Lung (tissue), 12 donors: ENCODE measurements around the gene GALR3. TPM values are rescaled to one million over a fixed set of nuclear protein-coding genes. Genes with fewer than 3 reads are reported as not detected.

Experiments
- ATAC-seq: fragments of 200-7000 bp; cut with Tn5 transposase; one replicate; pipeline ENCODE4 v1.9.1; 2020; ENCODE audit warnings: moderate number of reproducible peaks; ENCODE audit not compliant: insufficient read depth, low FRiP score
- DNase-seq, 3 donors: peaks; one replicate each; pipeline ENCODE4 v3.0.0-alpha.2; 2013 to 2017
- H3K27ac ChIP-seq, 2 donors: one replicate each; pipeline ENCODE4 v1.5.1; 2013; ENCODE audit warnings: mild to moderate bottlenecking in 2 of 2, moderate library complexity in 2 of 2, control low read depth in 1 of 2, inconsistent platforms in 1 of 2, low read depth in 1 of 2, low read length in 1 of 2
- H3K27me3 ChIP-seq, 3 donors: one replicate each; pipeline ENCODE4 v1.5.1; 2013; ENCODE audit warnings: low read length in 2 of 3; ENCODE audit not compliant: control insufficient read depth in 3 of 3, insufficient read depth in 3 of 3
- H3K36me3 ChIP-seq, 4 donors: one replicate each; pipeline ENCODE4 v1.5.1; 2013; ENCODE audit warnings: low read length in 4 of 4, mild to moderate bottlenecking in 1 of 4, moderate library complexity in 1 of 4; ENCODE audit not compliant: control insufficient read depth in 4 of 4, insufficient read depth in 4 of 4
- H3K4me1 ChIP-seq, 5 donors: one replicate each; pipeline ENCODE4 v1.5.1; 2013; ENCODE audit warnings: low read length in 5 of 5, mild to moderate bottlenecking in 2 of 5, moderate library complexity in 1 of 5; ENCODE audit not compliant: control insufficient read depth in 5 of 5, insufficient read depth in 5 of 5
- H3K4me3 ChIP-seq: one replicate; pipeline ENCODE4 v1.5.1; 2013; ENCODE audit warnings: mild to moderate bottlenecking, control low read depth, moderate library complexity
- H3K9ac ChIP-seq, 2 donors: one replicate each; pipeline ENCODE4 v1.5.1; 2013; ENCODE audit warnings: low read length in 2 of 2, control low read depth in 1 of 2; ENCODE audit not compliant: insufficient read depth in 1 of 2
- H3K9me3 ChIP-seq, 4 donors: one replicate each; pipeline ENCODE4 v1.5.1; 2013; ENCODE audit warnings: low read length in 3 of 4, mild to moderate bottlenecking in 1 of 4, moderate library complexity in 1 of 4; ENCODE audit not compliant: control insufficient read depth in 4 of 4, insufficient read depth in 3 of 4
- whole genome bisulfite sequencing, 2 donors: extraction: QIAGEN DNeasy Blood & Tissue Kit; methylation state at CpG; one replicate each; pipeline ENCODE4 v1.1.7; 2013; 5-methylcytosine and 5-hydroxymethylcytosine counted together
- polyA plus RNA-seq, 2 donors: library from polyadenylated mRNA; stranded (reverse); fragments of 200-250 nt; gene quantifications; one replicate each; pipeline ENCODE4 v1.2.1, GENCODE V29; 2013
- total RNA-seq, 2 donors: library from RNA; depleted of rRNA in 1 of 2; stranded (reverse); fragments of >200 nt in 1 of 2; gene quantifications; one replicate each; pipeline ENCODE4 v1.2.1, GENCODE V29; 2014 to 2021
- TF ChIP-seq, protein P1 (sequence below): IDR thresholded peaks from 2 replicates; pipeline ENCODE4 v1.5.1; 2012; ENCODE audit warnings: mild to moderate bottlenecking; ENCODE audit errors: control extremely low read depth, extremely low read depth
- donor health status: control.
- donor health status: control.
- donor health status: Bipolar disorder and iron deficiency.
- donor health status: healthy.
- donor health status: DM: yes; HTN: yes; CAD: no.

GALR3 gene
- total and polyA plus RNA-seq, 4 donors, result not detected

DNA sequence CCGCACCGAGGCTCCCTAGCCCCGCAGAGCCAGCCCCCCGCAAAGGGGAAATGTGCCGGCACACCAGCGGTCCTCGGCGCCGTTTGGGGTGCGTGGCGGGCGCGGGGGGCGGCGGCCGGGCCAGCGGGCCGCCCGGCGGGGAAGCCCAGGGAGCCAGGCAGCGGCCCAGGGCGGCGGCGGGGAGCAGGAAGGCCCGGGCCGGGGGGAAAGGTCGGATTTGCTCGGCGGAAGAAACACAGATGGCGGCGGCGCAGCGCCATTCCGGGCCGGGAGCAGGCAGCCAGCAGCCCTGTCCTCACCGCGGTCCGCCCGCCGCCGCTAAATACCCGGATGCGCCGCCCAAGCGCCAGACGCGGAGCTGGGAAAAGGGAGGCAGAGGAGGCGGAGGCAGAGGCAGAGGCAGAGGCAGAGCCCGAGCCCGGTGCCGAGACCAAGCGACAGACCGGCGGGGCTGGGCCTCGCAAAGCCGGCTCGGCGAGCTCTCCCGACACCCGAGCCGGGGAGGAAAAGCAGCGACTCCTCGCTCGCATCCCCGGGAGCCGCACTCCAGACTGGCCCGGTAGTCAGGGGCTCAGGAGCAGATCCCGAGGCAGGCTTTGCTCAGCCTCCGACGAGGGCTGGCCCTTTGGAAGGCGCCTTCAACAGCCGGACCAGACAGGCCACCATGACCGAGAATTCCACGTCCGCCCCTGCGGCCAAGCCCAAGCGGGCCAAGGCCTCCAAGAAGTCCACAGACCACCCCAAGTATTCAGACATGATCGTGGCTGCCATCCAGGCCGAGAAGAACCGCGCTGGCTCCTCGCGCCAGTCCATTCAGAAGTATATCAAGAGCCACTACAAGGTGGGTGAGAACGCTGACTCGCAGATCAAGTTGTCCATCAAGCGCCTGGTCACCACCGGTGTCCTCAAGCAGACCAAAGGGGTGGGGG, 18.0 kb upstream of the GALR3 start:
- peak overlapping the region; percentile 90 to 95 for H3K27ac ChIP-seq
- no peaks in the 10 kb centered on the region for H3K9me3 ChIP-seq
- DNase-seq (peak; percentile 91 to 96 (median 94)), ATAC-seq (peak; percentile 48)
- TF ChIP-seq, protein P1, sequence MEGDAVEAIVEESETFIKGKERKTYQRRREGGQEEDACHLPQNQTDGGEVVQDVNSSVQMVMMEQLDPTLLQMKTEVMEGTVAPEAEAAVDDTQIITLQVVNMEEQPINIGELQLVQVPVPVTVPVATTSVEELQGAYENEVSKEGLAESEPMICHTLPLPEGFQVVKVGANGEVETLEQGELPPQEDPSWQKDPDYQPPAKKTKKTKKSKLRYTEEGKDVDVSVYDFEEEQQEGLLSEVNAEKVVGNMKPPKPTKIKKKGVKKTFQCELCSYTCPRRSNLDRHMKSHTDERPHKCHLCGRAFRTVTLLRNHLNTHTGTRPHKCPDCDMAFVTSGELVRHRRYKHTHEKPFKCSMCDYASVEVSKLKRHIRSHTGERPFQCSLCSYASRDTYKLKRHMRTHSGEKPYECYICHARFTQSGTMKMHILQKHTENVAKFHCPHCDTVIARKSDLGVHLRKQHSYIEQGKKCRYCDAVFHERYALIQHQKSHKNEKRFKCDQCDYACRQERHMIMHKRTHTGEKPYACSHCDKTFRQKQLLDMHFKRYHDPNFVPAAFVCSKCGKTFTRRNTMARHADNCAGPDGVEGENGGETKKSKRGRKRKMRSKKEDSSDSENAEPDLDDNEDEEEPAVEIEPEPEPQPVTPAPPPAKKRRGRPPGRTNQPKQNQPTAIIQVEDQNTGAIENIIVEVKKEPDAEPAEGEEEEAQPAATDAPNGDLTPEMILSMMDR, result no peak
- no peaks in the 10 kb centered on the region for H3K27me3 ChIP-seq
- WGBS, 2 donors, result 2 to 3% methylated on average over 78 to 87 of the region's 87 CpGs
- peak overlapping the region; percentile 63 to 89 for H3K9ac ChIP-seq
- peaks cover 0 to 33% (median 13%) of the 10 kb centered on the region in 5 donors for H3K4me1 ChIP-seq
- H3K4me3 ChIP-seq, result peak overlapping the region; percentile 60
- H3K36me3 ChIP-seq, result peaks cover 0 to 3% (median 0%) of the 10 kb centered on the region in 4 donors

GRCh38 chr22:37805810-37806277, 17.3 kb upstream of the GALR3 start:
- 30 to 31% methylated on average over 10 of the region's 10 CpGs for WGBS, 2 donors
- Histone ChIP-seq H3K27ac (peak overlapping the region; percentile 90 to 95), H3K9ac (peak overlapping the region; percentile 63 to 89)

GRCh38 chr22:37806409-37807333, 16.5 kb upstream of the GALR3 start:
- DNase-seq (peak; percentile 50 to 67 (median 57)), ATAC-seq (no peak)
- H3K9ac ChIP-seq, result peak overlapping the region; percentile 43 to 89
- WGBS, 2 donors, result 2 to 3% methylated on average over 19 of the region's 19 CpGs
- no peaks in the 10 kb centered on the region for H3K9me3 ChIP-seq
- TF ChIP-seq, protein P1, result no peak
- peak overlapping the region; percentile 19 for H3K4me3 ChIP-seq
- H3K36me3 ChIP-seq, result peaks cover 0 to 3% (median 0%) of the 10 kb centered on the region in 4 donors
- peaks cover 0 to 33% (median 13%) of the 10 kb centered on the region in 5 donors for H3K4me1 ChIP-seq
- no peaks in the 10 kb centered on the region for H3K27me3 ChIP-seq
- H3K27ac ChIP-seq, result peak overlapping the region; percentile 74 to 90

More at GRCh38 chr22:37805810-37806277, 17.3 kb upstream of the GALR3 start:
- peaks cover 0 to 33% (median 13%) of the 10 kb centered on the region in 5 donors for H3K4me1 ChIP-seq
- peaks cover 0 to 3% (median 0%) of the 10 kb centered on the region in 4 donors for H3K36me3 ChIP-seq
- no peaks in the 10 kb centered on the region for H3K27me3 ChIP-seq
- DNase-seq (peak in 1 of 3 donors; percentile 21), ATAC-seq (no peak)
- TF ChIP-seq, protein P1, result no peak
- H3K4me3 ChIP-seq, result peak overlapping the region; percentile 60
- no peaks in the 10 kb centered on the region for H3K9me3 ChIP-seq
